HEK293 (cell line): ENCODE data around the gene MAP3K6.

Experiments
- KLF16 ChIP-seq: fragments of 450-650 bp; formaldehyde crosslinking; IDR thresholded peaks from 2 replicates; pipeline ENCODE4 v1.5.1; 2017; ENCODE audit warnings: missing biosample characterization, missing genetic modification characterization
- ZEB2 ChIP-seq: fragments of 450-650 bp; formaldehyde crosslinking; IDR thresholded peaks from 2 replicates; pipeline ENCODE4 v1.5.1; 2016; ENCODE audit warnings: missing biosample characterization, missing genetic modification characterization
- ZFHX2 ChIP-seq: fragments of 450-650 bp; formaldehyde crosslinking; conservative IDR thresholded peaks from 2 replicates; pipeline ENCODE4 v1.5.1; 2016; ENCODE audit warnings: missing biosample characterization, missing genetic modification characterization
- ZNF10 ChIP-seq: fragments of 450-650 bp; formaldehyde crosslinking; IDR thresholded peaks from 2 replicates; pipeline ENCODE4 v1.5.1; 2017; ENCODE audit warnings: missing biosample characterization, missing genetic modification characterization
- ZNF121 ChIP-seq: fragments of 450-650 bp; formaldehyde crosslinking; IDR thresholded peaks from 2 replicates; pipeline ENCODE4 v1.5.1; 2016; ENCODE audit warnings: missing biosample characterization, missing genetic modification characterization
- ZNF274 ChIP-seq, 2 experiments: fragments of 200-500 bp in 1 of 2; fragments of 450-650 bp in 1 of 2; sonication (Bioruptor generic) in 1 of 2; formaldehyde crosslinking in 1 of 2; IDR thresholded peaks; 2 replicates each; pipeline versions ENCODE4 v1.5.1 to v1.6.1; 2014 to 2016; ENCODE audit warnings: borderline replicate concordance in 1 of 2, inconsistent platforms in 1 of 2, low read length in 1 of 2, missing biosample characterization in 1 of 2, missing genetic modification characterization in 1 of 2
- ZNF660 ChIP-seq: fragments of 450-650 bp; IDR thresholded peaks from 2 replicates; pipeline ENCODE4 v1.5.1; 2018; ENCODE audit warnings: missing biosample characterization, mild to moderate bottlenecking, missing genetic modification characterization
- TF ChIP-seq, protein P1 (sequence below): fragments of 450-650 bp; formaldehyde crosslinking; IDR thresholded peaks from 2 replicates; pipeline ENCODE4 v1.5.1; 2016; ENCODE audit warnings: missing biosample characterization, missing genetic modification characterization
- TF ChIP-seq, protein P2 (sequence below): fragments of 450-650 bp; formaldehyde crosslinking; IDR thresholded peaks from 2 replicates; pipeline ENCODE4 v1.5.1; 2016; ENCODE audit warnings: missing biosample characterization, missing genetic modification characterization
- TF ChIP-seq, protein P3 (sequence below): fragments of 450-650 bp; formaldehyde crosslinking; IDR thresholded peaks from 2 replicates; pipeline ENCODE4 v1.5.1; 2016; ENCODE audit warnings: missing biosample characterization, missing genetic modification characterization

GRCh38 chr1:27372022-27372807 is 5.5 kb upstream of the MAP3K6 start:
- TF ChIP-seq, protein P1, sequence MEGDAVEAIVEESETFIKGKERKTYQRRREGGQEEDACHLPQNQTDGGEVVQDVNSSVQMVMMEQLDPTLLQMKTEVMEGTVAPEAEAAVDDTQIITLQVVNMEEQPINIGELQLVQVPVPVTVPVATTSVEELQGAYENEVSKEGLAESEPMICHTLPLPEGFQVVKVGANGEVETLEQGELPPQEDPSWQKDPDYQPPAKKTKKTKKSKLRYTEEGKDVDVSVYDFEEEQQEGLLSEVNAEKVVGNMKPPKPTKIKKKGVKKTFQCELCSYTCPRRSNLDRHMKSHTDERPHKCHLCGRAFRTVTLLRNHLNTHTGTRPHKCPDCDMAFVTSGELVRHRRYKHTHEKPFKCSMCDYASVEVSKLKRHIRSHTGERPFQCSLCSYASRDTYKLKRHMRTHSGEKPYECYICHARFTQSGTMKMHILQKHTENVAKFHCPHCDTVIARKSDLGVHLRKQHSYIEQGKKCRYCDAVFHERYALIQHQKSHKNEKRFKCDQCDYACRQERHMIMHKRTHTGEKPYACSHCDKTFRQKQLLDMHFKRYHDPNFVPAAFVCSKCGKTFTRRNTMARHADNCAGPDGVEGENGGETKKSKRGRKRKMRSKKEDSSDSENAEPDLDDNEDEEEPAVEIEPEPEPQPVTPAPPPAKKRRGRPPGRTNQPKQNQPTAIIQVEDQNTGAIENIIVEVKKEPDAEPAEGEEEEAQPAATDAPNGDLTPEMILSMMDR = no peak
- TF ChIP-seq, protein P2, sequence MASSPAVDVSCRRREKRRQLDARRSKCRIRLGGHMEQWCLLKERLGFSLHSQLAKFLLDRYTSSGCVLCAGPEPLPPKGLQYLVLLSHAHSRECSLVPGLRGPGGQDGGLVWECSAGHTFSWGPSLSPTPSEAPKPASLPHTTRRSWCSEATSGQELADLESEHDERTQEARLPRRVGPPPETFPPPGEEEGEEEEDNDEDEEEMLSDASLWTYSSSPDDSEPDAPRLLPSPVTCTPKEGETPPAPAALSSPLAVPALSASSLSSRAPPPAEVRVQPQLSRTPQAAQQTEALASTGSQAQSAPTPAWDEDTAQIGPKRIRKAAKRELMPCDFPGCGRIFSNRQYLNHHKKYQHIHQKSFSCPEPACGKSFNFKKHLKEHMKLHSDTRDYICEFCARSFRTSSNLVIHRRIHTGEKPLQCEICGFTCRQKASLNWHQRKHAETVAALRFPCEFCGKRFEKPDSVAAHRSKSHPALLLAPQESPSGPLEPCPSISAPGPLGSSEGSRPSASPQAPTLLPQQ (tag by site-specific recombination) = no peak
- TF ChIP-seq KLF16 (tag by site-specific recombination) (no peak), ZNF10 (tag by site-specific recombination) (no peak), ZFHX2 (tag by site-specific recombination) (no peak), ZNF660 (tag by site-specific recombination) (no peak), ZEB2 (tag by site-specific recombination) (no peak), ZNF121 (no peak), ZNF274 (IDR thresholded peaks at IDR 0.05; ENCODE audit: low read length) (no peak), ZNF274 (tag by site-specific recombination; IDR thresholded peaks at IDR 0.05; ENCODE audit: borderline replicate concordance) (no peak)
- TF ChIP-seq, protein P3, sequence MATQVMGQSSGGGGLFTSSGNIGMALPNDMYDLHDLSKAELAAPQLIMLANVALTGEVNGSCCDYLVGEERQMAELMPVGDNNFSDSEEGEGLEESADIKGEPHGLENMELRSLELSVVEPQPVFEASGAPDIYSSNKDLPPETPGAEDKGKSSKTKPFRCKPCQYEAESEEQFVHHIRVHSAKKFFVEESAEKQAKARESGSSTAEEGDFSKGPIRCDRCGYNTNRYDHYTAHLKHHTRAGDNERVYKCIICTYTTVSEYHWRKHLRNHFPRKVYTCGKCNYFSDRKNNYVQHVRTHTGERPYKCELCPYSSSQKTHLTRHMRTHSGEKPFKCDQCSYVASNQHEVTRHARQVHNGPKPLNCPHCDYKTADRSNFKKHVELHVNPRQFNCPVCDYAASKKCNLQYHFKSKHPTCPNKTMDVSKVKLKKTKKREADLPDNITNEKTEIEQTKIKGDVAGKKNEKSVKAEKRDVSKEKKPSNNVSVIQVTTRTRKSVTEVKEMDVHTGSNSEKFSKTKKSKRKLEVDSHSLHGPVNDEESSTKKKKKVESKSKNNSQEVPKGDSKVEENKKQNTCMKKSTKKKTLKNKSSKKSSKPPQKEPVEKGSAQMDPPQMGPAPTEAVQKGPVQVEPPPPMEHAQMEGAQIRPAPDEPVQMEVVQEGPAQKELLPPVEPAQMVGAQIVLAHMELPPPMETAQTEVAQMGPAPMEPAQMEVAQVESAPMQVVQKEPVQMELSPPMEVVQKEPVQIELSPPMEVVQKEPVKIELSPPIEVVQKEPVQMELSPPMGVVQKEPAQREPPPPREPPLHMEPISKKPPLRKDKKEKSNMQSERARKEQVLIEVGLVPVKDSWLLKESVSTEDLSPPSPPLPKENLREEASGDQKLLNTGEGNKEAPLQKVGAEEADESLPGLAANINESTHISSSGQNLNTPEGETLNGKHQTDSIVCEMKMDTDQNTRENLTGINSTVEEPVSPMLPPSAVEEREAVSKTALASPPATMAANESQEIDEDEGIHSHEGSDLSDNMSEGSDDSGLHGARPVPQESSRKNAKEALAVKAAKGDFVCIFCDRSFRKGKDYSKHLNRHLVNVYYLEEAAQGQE = no peak
